NK-92 treated with Interleukin-12 subunit alpha and Interleukin-12 subunit beta, amount 100 ng/mL, for 24 hours (cell line): ENCODE measurements around the gene ZNF320.
"Not testable (repeated sequence)": the region's sequence is repeated elsewhere in the genome, so short reads cannot be mapped to it uniquely, and the experiment has no call there.

Experiments used
- DNase-seq: peaks from one replicate; lab custom pipeline; 2025; lab: John Stamatoyannopoulos, UW

The ZNF320 gene

DNA sequence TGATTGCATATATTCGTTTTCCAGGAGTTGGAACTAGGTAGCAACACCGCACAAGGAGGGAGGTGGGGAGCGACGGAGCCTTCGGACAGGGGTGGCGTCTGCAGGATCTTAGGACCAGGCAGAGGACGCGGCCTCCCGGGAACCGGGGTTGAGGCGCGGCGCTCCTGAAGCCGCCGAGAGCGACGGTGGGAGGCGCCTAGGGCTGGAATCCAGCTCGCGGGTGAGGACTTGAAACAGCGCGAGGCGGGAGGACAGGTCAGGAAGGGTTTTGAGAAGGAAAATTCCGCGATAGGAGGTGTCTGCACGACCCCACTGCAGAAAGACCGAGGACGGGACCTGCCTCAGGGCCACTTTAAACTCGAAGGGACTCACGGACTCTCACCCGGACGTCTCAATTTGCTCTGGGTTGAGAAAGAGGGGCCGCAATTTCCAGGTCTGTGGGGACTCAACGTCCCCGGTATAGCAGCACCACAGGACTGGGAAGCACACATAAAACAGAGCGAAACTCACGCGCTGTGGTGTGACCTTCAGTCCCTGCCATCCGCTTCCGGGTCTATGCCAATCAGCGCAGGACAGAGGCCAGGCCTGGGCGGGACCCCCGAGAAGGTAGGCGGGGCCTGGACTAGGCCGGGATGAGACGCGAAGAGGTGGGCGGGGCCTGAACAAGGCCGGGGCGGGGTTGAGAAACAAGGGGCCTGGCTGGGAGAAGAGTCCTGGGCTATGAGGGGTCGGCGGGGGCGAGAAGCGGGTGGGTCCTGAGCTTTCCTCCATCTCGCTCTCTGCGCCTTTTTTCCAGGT lies at the start of gene ZNF320:
Gene ZNF320 (minus strand): TSS at position 498 of the 798 bp plus-strand sequence. CDS start 7,380 bp downstream, outside the sequence.
- DNase-seq, result no peak

- DNase-seq, result no peak
These were observed 49.2 kb upstream of the ZNF320 start for GRCh38 chr19:52946322-52947310.

DNA sequence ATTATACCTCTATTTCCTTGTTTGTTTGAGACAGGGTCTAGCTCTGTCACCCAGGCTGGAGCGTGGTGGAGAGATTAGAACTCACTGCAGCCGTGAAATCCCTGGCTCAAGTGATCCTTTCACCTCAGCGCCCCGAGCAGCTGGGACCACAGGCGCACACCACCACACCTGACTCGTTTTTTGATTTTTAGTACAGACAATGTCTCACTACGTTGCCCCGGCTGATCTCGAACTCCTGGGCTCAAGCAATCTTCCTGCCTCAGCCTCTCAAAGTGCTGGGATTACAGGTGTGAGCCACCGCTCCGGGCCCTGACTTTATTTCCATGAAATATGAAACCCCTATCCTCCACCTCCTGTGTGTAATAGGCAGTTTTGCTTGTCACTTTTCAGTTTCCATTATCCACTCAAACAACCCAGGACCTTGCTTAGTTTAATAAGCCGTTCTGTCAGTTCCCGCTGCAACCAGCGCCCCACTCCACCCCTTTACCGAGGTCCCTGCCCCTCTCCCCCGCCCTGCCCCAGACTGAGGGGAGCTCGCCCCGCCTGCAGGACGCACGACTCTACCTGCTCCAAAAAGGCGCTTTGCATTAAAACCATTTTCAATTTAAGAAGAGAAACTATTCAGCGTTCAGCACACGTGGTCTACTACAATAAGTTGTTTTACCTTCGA lies 48.4 kb upstream of the ZNF320 start:
- DNase-seq, result no peak

- not testable (repeated sequence) for DNase-seq
These were observed 47.5 kb upstream of the ZNF320 start for GRCh38 chr19:52944703-52945493.

DNA sequence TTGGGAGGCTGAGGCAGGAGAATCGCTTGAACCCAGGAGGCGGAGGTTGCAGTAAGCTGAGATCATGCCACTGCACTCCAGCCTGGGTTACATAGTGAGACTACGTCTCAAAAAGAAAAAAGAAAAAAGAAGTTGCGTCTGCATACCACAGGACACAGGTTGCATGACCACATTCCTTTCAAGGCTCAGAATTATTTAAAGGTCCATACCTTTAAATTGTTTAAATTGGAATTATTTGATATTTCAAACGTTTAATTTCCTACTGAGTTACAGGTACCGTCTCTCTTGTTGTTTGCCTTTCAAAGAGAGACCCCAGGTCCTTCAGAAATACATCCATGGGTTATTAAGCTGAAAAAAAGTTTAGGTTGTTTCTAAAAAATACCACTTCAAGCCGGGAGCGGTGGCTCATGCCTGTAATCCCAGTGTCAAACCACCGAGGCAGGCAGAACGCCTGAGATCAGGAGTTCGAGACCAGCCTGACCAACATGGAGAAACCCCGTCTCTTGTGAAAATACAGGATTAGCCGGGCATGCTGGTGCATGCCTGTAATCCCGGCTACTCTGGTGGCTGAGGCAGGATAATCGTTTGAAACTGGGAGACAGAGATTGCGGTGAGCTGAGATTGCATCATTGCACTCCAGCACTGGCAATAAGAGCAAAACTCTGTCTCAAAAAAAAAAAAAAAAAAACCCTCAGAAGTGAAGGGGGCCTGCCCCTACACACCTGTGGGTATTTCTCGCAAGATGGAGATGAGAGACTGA lies 46.6 kb upstream of the ZNF320 start:
- no peak for DNase-seq

DNA sequence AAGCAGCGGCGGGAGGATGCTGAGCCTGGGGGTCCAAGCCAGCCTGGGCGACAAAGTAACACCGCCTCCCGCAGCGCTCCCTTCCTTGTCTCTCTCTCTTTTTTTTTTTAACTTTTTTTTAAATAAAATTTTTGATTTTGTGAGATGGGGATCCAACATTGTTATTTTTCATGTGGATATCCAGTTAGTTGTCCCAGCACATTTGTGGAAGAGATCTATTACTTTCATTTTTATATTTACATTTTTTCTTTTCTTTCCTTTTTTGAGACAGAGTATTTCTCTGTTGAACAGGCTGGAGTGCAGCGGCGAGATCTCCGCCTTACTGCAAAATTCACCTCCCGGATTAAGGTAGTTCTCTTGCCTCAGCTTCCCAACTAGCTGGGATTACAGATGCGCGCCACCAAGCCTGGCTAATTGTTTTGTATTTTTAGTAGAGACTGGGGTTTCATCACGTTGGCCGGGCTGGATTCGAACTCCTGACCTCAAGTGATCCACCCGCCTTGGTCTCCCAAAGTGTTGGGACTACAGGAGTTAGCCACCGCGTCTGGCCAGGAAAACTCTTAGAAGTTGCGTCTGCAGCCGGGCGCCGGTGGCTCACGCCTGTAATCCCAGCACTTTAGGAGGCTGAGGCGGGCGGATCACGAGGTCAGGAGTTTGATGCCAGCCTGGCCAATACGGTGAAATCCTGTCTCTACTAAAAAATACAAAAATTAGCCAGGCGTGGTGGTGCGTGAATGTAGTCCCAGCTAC lies 45.9 kb upstream of the ZNF320 start:
- DNase-seq, result no peak

GRCh38 chr19:52942386-52943133 lies 45.1 kb upstream of the ZNF320 start:
- DNase-seq, result peak; percentile 71

GRCh38 chr19:52941941-52942385 lies 44.5 kb upstream of the ZNF320 start:
- DNase-seq, result no peak

DNA sequence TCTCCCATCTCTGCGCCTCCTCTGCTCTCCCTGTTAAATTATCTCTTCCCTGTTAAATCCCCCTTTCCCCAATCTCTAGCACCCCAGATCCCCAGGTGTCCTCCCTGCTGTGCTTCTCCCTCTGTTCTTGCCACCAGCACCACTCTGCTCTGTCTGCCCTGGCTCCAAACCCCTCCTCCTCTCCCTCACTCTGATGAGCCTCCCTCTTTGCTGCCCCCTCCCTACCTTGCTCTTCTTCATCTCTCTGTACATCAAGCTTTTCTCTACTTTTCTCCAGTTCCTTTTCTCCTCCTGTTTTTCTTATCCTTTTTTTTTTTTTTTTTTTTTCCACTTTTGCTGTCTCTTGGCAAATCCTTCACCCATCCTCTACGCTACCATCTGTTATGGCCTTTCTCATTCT lies 44.1 kb upstream of the ZNF320 start:
- not testable (repeated sequence) for DNase-seq

- not testable (repeated sequence) for DNase-seq
These were observed 43.5 kb upstream of the ZNF320 start for GRCh38 chr19:52940905-52941304.

- no peak for DNase-seq
These were observed 41.3 kb upstream of the ZNF320 start for GRCh38 chr19:52938761-52939160.

DNA sequence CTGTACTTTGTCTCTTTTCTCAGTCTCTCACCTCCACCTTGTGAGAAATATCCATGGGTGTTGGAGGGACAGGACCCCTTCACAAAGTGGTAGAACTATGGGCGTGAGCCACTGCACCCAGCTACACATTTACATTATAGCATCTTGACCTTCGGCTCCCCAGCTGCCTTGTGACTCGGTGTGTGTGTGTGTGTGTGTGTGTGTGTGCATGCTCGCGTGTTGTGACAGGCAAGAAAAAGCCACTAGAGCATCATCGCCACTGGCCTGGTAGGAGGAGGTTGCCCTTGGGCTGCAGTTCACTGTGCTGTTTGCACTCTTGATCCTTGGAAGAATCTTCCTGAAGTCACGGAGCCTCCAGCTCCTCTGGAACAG lies 39.5 kb upstream of the ZNF320 start:
- no peak for DNase-seq

DNA sequence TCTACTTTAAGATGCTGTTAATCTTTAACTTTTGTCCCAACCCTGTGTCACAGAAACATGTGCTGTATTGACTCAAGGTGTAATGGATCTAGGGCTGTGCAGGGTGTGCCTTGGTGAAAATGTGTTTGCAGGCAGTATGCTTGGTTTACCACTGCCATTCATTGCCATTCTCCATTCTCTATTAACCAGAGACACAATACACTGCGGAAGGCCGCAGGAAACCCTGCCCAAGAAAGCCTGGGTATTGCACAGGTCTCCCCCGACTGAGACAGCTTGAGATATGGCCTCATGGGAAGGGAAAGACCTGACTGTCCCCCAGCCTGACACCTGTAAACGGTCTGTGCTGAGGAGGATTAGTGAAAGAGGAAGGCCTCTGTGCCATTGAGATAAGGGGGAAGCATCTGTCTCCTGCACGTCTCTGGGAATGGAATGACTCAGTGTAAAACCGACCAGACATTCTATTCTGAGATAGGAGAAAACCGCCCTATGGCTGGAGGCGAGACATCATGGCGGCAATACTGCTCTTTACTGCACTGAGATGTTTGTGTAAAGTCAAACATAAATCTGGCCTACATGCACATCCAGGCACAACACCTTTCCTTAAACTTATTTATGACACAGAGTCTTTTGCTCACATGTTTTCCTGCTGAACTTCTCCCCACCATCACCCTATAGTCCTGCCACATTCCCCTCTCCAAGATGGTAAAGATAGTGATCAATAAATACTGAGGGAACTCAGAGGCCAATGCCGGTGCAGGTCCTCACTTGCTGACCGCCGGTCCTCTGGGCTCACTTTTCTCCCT lies 38.9 kb upstream of the ZNF320 start:
- no peak for DNase-seq

DNA sequence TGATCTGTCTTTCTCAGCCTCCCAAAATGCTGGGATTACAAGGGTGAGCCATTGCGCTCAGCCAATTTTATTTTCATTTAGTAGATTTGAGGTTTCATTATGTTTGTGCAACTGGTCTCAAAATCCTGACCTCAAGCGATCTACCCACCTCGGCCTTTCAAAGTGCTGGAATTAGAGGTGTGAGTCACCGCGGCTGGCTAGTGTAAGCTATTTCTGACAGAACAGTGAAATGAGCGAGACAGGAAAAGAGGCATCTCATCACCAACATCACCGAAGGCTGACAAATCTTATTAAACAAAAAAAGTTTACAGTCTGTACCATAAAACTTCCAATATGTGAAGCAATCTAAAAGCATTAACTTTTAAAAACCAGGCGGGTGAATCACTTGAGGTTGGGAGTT lies 38.0 kb upstream of the ZNF320 start:
- no peak for DNase-seq

- DNase-seq, result not testable (repeated sequence)
These were observed 27.2 kb upstream of the ZNF320 start for GRCh38 chr19:52924641-52925040.

DNA sequence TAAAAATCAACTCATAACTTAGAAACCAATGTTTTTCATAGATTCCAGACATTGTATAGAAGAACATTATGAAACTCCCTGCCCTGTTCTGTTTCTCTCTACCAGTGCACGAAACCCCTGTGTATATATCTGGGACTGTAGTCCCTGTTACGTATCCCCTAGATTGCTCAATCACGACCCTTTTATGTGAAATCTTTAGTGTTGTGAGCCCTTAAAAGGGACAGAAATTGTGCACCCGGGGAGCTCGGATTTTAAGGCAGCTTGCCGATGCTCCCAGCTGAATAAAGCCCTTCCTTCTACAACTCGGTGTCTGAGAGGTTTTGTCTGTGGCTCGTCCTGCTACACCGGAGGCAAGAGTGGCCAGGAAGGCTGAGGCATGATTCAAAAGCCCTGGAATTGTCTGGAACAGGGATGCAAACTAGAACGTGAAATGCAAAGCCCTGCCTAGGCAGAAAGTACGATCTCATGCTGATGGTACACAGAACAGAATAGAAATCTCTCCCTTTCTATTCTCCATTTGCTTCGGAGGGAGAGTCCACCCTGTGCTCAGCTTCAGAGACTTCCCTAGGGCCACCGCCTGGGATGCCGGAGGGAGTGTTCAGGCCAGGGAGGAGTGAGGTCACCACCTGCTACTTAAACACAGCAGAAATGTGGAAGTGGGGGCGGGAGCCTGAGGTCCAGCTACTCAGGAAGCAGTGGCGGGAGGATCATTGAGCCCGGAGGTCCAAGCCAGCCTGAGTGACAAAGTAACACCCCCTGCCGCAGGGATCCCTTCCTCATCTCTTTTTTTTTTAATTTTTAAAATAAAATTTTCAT lies 26.6 kb upstream of the ZNF320 start:
- no peak for DNase-seq
